ENCODE data around the gene CTNNB1. TPM values are rescaled to one million over a fixed set of nuclear protein-coding genes. Genes with fewer than 3 reads are reported as not detected.
"Not testable (repeated sequence)": the region's sequence is repeated elsewhere in the genome, so short reads cannot be mapped to it uniquely, and the experiment has no call there.

Gene CTNNB1
- polyA plus RNA-seq, 1 donor = 550 TPM

DNA sequence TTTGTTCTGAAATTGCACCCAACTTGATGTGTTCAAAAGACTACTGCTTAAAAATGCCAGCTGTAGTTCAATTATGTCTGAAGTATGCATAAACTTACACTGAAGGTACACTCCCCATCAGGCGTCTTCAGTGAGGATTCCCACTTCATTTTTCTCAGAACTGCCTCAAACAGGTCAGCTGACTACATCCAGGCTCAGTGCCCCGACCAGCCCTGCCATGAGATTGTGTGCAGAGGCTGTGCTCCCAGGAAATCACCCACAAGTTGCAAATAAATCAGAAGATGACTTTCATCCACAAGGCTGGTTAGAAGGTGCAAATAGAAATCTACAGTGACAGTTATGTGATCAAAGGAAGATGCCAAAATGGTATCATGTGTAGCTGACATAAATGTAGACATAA is 51.5 kb downstream of the CTNNB1 start:
- no peak for DNase-seq

DNA sequence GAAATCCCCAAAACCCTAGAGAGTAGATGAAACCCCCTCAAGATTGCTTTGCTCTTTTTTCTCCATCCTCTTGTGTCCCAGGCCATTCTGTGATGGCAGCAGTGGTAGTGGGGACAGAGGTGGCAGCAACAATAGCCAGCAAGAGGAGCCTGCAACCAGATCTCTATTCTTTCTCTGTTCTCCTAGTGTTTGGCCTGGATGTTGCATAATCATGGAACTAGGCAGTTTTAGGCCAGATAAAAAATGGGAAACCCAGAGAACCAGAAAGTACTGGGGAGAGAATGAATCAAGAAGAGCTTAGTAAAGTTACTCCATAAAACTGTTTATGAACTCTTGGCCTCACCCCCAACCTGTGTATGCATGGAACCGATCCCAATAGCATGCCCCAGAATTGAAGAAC is 52.3 kb downstream of the CTNNB1 start:
- DNase-seq = no peak

DNA sequence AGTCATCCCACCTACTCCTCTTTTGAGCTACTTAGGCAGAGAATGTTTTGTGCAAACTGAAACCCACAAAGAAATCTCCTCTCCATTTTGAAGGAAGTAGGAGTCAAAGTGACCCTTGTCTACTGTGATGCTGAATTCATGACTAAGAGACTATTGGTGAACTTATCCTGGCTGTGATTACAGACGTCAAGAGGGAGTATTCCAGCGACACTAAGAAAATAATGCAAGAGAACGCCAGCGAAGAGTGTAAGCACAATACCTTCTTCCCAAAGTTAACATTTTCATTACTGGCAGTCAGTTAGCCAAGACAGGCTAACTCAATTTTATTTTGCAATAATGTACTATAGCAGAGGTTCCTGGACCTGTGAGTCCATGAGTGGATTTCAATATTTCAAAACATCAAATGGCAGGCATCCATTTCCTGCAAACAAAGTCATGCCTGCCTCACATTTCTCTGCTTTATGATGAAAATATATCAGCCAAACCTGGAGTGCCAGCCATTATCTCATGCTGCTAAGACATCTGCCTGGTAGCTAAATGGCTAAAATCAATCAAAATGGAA is 59.0 kb downstream of the CTNNB1 start:
- DNase-seq = no peak

DNA sequence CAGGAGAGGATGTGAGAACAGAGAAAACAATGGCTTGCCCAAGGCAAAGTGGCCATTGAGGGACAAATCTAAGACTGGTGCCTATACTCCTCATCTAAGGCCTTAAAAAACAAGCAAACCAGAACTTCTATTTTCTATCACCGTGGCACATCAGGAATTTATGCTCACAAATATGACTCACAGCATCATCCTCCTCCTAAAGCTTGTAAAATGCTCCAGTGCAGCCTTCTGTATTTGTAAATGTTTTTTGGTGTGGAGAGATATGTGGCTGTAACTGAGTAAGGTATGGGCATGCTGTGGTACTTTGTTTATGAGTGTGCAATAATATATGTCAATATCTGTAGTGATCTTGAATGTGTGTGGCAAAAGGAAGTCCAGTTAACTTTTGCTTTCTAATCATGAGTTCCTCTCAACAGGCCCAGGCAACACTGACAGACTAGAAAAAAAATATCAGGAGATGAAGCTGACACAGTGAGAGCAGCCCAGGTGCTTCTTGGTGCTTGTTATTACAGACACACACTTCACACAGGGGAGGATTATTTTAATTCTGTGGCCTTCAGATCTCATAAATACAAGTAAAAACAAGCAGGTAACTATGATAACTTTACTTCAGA is 60.3 kb downstream of the CTNNB1 start:
- no peak for DNase-seq

DNA sequence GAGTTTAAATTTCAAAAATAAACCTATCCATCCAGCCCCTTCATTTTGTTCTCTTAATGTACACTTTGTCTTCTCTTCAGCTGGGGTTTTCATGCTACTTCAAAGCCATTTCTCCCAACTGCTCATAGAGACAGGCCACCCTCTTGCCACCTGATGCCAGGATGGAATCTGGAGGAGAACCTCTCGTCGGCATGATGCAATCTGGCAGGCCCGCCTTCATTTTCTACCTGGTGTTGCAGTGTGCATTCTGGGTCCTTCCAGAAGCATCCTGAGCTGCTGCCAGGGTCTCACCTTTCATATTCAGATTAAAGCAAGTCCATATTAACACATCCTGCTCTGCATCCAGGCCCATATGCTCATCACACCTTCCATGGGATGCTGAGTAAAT is 60.8 kb downstream of the CTNNB1 start:
- DNase-seq = no peak

DNA sequence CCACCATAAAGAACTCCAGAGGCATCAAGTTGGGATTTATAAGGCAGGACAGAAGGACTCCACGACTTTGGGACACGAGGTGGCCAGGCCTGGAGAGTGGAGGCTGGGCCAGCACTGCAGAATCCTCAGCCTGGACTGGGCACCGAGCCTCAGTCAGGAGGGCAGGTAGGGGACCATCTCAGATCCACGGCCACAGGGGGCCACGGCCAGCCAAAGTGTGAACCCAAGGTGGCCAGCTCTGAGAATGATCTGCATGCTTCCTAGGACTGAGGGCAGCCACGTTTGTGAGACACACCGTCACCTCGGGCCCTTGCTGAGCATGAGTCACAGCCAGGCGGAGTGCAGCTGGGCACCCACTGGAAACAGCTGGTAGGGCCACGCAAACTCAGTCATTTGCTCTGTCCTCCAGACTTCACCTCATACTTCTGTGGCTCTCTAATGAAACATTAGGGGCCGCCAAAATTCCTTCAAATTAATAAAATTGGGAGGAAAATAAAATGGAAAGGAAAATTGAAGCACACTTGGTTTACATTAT is 65.8 kb downstream of the CTNNB1 start:
- DNase-seq = no peak

DNA sequence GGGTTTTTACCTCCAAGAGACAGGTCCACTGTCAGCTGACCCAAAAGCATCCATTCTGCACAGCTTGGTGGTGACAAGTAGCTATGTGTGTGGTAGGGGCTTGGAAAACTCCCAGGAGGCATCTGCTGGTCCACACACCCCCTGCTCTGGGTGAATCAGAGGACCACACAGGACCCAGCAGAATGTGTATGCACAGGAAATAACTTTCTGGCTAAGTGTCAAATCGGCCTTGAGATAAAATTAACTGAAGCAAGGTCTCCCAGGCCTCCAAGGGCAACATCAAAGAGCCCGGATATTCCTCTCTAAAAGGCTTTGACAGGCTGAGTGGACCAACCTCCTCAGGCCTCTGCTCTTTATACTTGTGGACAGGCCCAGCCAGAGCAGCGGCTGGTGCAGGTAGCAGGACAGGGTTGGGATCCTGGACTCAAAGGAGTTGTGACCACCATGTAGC is 66.5 kb downstream of the CTNNB1 start:
- DNase-seq = no peak

DNA sequence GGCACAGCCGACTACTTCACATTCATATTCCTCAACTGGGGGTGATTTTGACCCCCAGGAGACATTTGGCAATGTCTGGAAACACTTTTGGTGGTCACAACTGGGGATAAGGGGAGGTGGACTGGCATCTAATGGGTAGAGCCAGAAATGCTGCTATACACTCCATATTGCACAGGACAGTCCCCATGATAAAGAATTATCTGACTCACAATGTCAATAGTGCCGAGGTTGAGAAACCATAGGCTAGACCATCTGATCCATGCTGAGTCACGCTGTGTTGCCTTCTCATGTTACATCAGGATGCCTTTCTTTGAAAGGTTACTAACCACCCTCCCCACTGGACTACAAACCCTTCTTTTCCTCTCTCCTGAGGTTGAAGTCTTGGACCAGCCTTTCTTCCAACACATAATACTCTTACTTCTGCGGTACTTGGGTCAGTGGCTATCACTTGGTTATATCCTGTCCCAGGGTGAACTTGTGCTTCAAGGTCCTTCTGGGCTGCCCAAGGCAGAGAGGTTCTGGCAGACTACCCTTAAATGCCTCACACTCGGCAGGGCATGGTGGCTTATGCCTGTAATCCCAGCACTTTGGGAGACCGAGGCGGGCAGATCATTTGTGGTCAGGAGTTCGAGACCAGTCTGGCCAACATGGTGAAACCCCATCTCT is 68.8 kb downstream of the CTNNB1 start:
- no peak for DNase-seq

DNA sequence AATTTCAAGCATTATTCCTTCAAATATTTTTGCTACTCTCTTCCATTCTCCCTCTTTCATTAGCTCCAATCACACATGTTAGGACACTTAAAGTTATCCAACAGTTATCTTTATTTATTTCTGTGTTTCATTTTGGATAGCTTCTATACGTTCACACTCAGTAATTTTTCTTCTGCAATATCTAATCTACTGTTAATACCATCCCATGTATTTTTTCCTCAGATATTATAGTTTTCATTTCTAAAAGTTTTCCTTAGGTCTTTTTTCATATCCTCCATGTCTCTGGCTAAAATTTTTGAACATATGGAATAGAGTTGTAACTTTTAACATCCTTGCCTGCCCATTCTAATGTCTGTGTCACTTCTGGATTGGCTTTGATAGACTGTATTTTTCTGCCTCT is 73.4 kb downstream of the CTNNB1 start:
- no peak for DNase-seq

DNA sequence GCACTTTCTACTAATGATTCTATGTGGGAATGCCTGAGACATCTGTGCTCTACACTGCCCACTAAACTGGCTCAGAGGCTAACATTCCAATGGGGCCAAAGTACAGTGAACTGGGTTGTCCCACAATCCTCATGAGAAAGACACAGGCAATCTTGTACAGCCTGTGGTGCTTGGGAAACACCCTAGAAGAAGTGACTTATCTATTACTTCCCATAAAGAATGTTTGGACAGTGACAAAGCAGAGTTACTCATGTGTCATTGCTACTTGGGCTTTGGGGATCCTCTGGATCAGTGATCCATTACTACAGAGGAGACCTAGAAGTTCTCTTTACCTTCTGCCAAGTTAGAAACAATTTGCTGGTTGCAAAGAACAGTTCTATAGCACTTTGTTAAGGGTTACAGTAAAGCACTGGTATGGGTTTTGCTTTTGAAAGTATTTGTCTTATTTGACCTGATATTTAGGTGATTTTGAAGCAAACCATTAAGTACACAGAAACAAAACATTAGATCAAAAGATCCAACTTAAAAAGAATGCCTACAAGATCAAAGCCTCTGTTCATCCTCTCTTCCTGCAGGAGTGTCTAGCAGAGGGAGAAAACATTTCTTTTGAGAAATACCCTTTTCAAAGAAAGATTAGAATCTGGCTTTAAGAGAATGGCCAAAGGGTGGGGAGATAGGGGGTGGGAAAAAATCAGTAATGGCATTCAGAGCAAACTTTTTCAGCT is 75.8 kb downstream of the CTNNB1 start:
- DNase-seq = no peak

DNA sequence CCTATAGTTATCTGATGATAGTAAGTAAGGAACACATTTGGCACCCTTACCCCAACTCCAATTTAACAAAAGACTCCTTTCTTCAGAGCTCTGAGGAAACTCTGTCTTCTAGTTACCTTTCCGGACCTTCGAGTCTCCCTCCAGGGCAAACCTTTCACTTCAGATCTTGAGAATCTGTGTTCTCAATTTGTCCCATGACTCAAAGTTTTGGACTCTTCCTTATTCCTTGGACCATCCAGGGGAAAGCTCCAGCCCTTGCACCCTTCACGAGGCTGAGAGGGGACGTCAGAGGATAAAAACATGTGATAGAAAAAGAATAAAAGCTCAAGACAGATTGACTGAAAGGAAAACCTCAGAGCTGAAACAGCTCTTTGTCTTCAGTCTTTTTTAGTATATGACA is 76.9 kb downstream of the CTNNB1 start:
- no peak for DNase-seq

DNA sequence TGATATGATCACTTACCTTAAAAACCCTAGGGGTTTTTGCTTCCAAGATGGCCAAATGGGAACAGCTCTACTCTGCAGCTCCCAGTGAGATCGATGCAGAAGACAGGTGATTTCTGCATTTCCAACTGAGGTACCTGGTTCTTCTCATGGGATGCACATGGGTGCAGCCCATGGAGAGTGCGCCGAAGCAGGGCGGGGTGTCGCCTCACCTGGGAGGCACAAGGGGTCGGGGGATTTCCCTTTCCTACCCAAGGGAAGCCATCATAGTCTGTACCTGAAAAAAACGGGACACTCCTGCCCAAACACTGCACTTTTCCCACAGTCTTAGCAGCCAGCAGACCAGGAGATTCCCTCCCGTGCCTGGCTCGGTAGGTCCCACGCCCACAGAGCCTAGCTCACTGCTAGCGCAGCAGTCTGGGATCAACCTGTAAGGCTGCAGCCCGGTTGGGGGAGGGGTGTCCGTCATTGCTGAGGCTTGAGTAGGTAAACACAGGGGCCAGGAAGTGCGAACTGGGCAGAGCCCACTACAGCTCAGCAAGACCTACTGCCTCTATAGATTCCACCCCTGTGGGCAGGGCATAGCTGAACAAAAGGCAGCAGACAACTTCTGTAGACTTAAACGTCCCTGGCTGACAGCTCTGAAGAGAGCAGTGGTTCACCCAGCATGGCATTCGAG is 78.6 kb downstream of the CTNNB1 start:
- no peak for DNase-seq

DNA sequence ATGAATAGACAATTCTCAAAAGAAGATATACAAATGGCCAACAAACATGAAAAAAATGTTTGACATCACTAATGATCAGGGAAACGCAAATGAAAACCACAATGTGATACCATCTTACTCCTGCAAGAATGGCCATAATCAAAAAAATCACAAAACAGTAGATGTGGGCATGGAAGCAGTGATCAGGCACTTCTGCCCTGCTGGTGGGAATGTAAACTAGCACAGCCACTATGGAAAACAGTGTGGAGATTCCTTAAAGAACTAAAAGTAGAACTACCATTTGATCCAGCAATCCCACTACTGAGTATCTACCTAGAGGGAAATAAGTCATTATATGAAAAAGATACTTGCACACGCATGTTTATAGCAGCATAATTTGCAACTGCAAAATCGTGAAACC is 85.6 kb downstream of the CTNNB1 start:
- DNase-seq = not testable (repeated sequence)

DNA sequence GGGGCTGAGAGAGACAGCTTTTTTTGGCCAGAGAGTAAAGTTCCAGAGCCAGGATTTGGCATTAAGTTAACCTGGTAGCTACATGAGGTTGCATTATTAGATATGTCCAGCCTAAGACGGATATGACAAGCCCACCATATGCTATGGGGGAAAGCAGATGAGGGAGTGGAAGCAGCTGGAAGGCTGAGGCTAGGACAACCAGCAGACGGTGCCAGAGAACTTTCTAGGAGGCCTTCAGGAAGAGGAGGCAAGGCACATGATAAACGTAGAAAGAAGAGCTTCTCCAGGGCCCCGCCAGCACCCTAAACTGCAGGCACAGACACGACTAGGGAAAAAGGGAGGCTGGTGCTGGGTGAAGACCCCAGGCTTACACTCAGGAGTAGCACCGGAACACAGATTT is 87.0 kb downstream of the CTNNB1 start:
- DNase-seq = no peak

DNA sequence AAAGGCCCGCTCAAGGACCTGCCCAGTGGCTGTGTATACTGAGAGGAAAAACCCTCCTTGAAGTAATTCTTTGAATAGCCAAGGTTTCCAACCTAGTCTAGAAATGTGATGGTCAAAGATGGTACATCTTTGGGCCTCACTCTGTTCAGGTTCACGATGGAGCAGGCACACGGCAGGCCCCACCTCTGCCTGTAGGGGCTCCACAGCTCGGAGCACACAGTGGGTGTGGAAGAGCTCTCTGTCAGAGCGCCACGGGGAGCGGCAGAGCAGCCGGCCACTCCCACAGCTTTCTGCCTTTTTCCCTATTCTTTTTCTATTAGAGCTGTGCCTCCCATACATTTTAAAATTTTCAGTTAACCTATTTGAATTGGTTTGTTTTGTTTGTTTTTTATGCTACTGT is 89.5 kb downstream of the CTNNB1 start:
- DNase-seq = no peak
